Endothelial cell of umbilical vein (primary cell): Measurements from ENCODE around the gene RNLS. TPM values are rescaled to one million over a fixed set of nuclear protein-coding genes. Genes with fewer than 3 reads are reported as not detected.

Experiments
- BruUV-seq: library from RNA; stranded (reverse); fragments of 400-500 nt; replicated peaks from 2 replicates; lab custom pipeline; 2021; lab: Mats Ljungman, UMichigan
- CTCF ChIA-PET: fragments of 300-600, 350-600 bp; sonication (Branson Sonifier 250); formaldehyde crosslinking; loops from one replicate; lab custom pipeline; 2021; ENCODE audit warnings: antibody characterized with exemption, inconsistent platforms; lab: Charles Lee
- POLR2A ChIA-PET: fragments of 300-600, 350-600 bp; sonication (Branson Sonifier 250); formaldehyde crosslinking; loops from one replicate; lab custom pipeline; 2021; ENCODE audit warnings: antibody characterized with exemption, inconsistent platforms; lab: Charles Lee
- DNase-seq: peaks from one replicate; pipeline ENCODE4 v3.0.0-alpha.2; 2011; ENCODE audit warnings: low read depth, low spot score
- FAIRE-seq: peaks from 2 replicates; lab custom pipeline; 2011; peaks lifted over from hg19 to GRCh38; lab: Jason Lieb, UNC
- H2AFZ ChIP-seq: 2 replicates; pipeline ENCODE4 v1.6.0; 2012; ENCODE audit warnings: low read depth, low read length, control low read depth, inconsistent platforms
- H3K27ac ChIP-seq: 2 replicates; pipeline ENCODE4 v1.5.1; 2011; ENCODE audit warnings: low read depth, mild to moderate bottlenecking, control low read depth, low read length, moderate library complexity; ENCODE audit not compliant: insufficient read depth
- H3K27me3 ChIP-seq, 2 experiments: 2 replicates each; pipeline versions ENCODE4 v1.6.0 to v1.6.1; 2011; ENCODE audit warnings: low read length in 2 of 2, mixed read lengths in 1 of 2; ENCODE audit not compliant: control insufficient read depth in 2 of 2, insufficient read depth in 2 of 2
- H3K36me3 ChIP-seq, 2 experiments: 2 replicates in 1 of 2; 3 replicates in 1 of 2; pipeline ENCODE4 v1.5.1; 2011; ENCODE audit warnings: low read length in 2 of 2, mild to moderate bottlenecking in 1 of 2, moderate library complexity in 1 of 2; ENCODE audit not compliant: control insufficient read depth in 2 of 2, insufficient read depth in 2 of 2; ENCODE audit errors: extremely low read depth in 1 of 2
- H3K4me1 ChIP-seq: 3 replicates; pipeline ENCODE4 v1.5.1; 2011; ENCODE audit warnings: mild to moderate bottlenecking, low read length; ENCODE audit not compliant: control insufficient read depth, insufficient read depth; ENCODE audit errors: extremely low read depth
- H3K4me2 ChIP-seq: 2 replicates; pipeline ENCODE4 v1.6.1; 2011; ENCODE audit warnings: low read length, control low read depth, mixed read lengths; ENCODE audit not compliant: insufficient read depth
- H3K4me3 ChIP-seq, 3 experiments: fragments of 200-600 bp in 1 of 3; sonication (generic), shearing (Covaris generic) in 1 of 3; replicated peaks in 1 of 3; 2 replicates each; pipeline ENCODE4 v1.5.1; 2011 to 2016; ENCODE audit warnings: control low read depth in 3 of 3, low read length in 3 of 3, mild to moderate bottlenecking in 2 of 3, inconsistent platforms in 1 of 3, low read depth in 1 of 3, moderate library complexity in 1 of 3; ENCODE audit not compliant: insufficient read depth in 1 of 3
- H3K79me2 ChIP-seq: 2 replicates; pipeline ENCODE4 v1.6.0; 2012; ENCODE audit warnings: low read length, inconsistent platforms; ENCODE audit not compliant: control insufficient read depth, insufficient read depth
- H3K9ac ChIP-seq: replicated peaks from 2 replicates; pipeline ENCODE3; 2011; ENCODE audit warnings: low read length, control low read depth; ENCODE audit not compliant: insufficient read depth; ENCODE audit errors: extremely low read depth
- H3K9me1 ChIP-seq: replicated peaks from 3 replicates; pipeline ENCODE4 v1.6.0; 2011; ENCODE audit warnings: mild to moderate bottlenecking, low read length; ENCODE audit not compliant: control insufficient read depth, insufficient read depth; ENCODE audit errors: extremely low read depth
- H3K9me3 ChIP-seq: replicated peaks from 2 replicates; pipeline ENCODE4 v1.5.1; 2012; ENCODE audit warnings: low read length, inconsistent platforms; ENCODE audit not compliant: control insufficient read depth, insufficient read depth
- H4K20me1 ChIP-seq: replicated peaks from 2 replicates; pipeline ENCODE3; 2011; ENCODE audit warnings: mild to moderate bottlenecking, low read length; ENCODE audit not compliant: control insufficient read depth, insufficient read depth; ENCODE audit errors: extremely low read depth
- EZH2 ChIP-seq: IDR thresholded peaks from 2 replicates; pipeline ENCODE4 v1.6.1; 2012; ENCODE audit warnings: borderline replicate concordance, low read depth, mild to moderate bottlenecking, moderate library complexity, low read length, inconsistent platforms; ENCODE audit not compliant: severe bottlenecking
- GATA2 ChIP-seq: IDR thresholded peaks from 2 replicates; pipeline ENCODE4 v1.7.0; 2011; ENCODE audit warnings: low read depth, mild to moderate bottlenecking, moderate library complexity, mixed read lengths, low read length; ENCODE audit not compliant: insufficient read length, insufficient read depth
- JUN ChIP-seq: IDR thresholded peaks from 2 replicates; pipeline ENCODE4 v1.6.1; 2011; ENCODE audit warnings: borderline replicate concordance, low read depth; ENCODE audit not compliant: insufficient read length, insufficient read depth
- MAX ChIP-seq: IDR thresholded peaks from 2 replicates; pipeline ENCODE4 v1.6.1; 2011; ENCODE audit not compliant: insufficient read depth, insufficient read length
- POLR2A ChIP-seq: IDR thresholded peaks from 2 replicates; pipeline ENCODE4 v1.6.1; 2012; ENCODE audit warnings: low read depth, mild to moderate bottlenecking, control low read depth, low read length
- POLR2AphosphoS5 ChIP-seq: IDR thresholded peaks from 2 replicates; pipeline ENCODE4 v1.6.1; 2012; ENCODE audit warnings: low read depth, mild to moderate bottlenecking, control low read depth, low read length, moderate library complexity; ENCODE audit not compliant: insufficient read depth
- dilution Hi-C: fragments of 300-500 bp; cut with MboI; formaldehyde crosslinking; loops from one replicate; pipeline ENCODE4 v1.15.0; 2019; ENCODE audit warnings: low sequenced_read_pairs; ENCODE audit not compliant: extremely low pct_ligation_motif_present
- intact Hi-C: fragments of 100-400 bp; cut with micrococcal nuclease; formaldehyde crosslinking; loops from one replicate; pipeline ENCODE4 v1.10.0; 2022
- polyA plus RNA-seq, 4 experiments: library from polyadenylated mRNA; depleted of rRNA in 3 of 4; stranded (reverse) in 3 of 4; unstranded in 1 of 4; fragments of >200 nt; gene quantifications; 2 replicates each; pipeline versions ENCODE4 v1.2.1 to v1.2.3, GENCODE V29; 2011 to 2012; ENCODE audit warnings: missing spikeins in 1 of 4
- total RNA-seq: library from RNA; stranded (reverse); gene quantifications from 2 replicates; pipeline ENCODE4 v1.2.3, GENCODE V29; 2021
- TF ChIP-seq, protein P1 (sequence below), 2 donors: IDR thresholded peaks; 1 replicate in 1 of 2; 2 replicates in 1 of 2; pipeline ENCODE4 v1.5.1; 2011; ENCODE audit warnings: low read length in 2 of 2, mild to moderate bottlenecking in 2 of 2, moderate library complexity in 2 of 2, control low read depth in 1 of 2, inconsistent platforms in 1 of 2, low read depth in 1 of 2; ENCODE audit not compliant: insufficient read depth in 1 of 2; ENCODE audit errors: extremely low read depth in 1 of 2

The RNLS gene
- total and polyA plus RNA-seq, 2 donors (not counting 3 experiments of a cell fraction or from before 2014, with no cell fraction given): 2.5 to 4.6 TPM

DNA sequence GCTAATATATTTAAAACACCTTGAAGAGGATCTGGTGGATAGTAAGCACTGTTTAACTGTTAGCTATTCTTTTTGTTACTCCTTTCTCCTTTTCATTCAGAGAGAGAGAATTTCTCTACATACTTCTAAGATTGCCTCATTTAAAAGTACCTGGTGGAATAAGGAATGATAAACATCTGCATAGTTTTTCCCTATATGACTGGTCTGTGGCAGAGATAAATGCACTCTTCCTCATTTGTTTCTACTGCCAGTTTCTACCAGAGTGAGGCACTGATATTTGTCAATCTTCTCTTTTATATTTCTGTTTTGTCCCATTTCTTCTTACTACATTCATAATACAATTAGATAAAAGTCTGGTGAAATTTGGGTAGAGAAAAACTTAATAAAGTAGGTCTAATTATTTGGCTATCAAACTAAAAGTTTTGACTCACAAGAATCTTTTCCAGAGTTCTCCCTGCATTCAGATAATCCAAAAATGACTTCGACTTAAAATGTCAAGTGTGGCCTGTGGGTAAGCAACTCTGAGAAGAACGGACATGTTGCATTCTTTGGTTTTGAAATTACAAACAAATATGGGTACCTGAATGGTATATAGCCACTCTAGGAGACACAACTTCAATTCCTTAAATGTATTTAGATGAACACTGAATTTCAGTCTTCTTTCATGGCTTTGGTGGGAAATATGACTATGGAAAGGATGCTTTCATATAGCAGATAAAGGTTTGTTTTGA lies 38.8 kb downstream of the RNLS start:
- Histone ChIP-seq H3K4me2 (no peak overlapping the region), H3K9me3 (no peaks in the 10 kb centered on the region), H3K9ac (no peak overlapping the region), H3K79me2 (no peaks in the 10 kb centered on the region), H3K27me3 (no peaks in the 10 kb centered on the region), H3K9me1 (no peaks in the 10 kb centered on the region), H3K27ac (no peak overlapping the region), H2AFZ (no peak overlapping the region), H3K4me1 (peaks cover 9% of the 10 kb centered on the region), H3K36me3 (no peaks in the 10 kb centered on the region), H4K20me1 (no peaks in the 10 kb centered on the region), H3K4me3 (no peak overlapping the region)
- dilution Hi-C loops: no loop called here
- BruUV-seq: no TSS peak
- no peak for DNase-seq
- ChIA-PET CTCF (interaction anchor here (0.5 to 0.7 kb wide), 2 partner anchors 21 to 215 kb away, joined by 3 to 4 read pairs; no protein-coding TSS in a partner anchor), POLR2A (no interaction called here)
- intact Hi-C loops: no loop called here
- no peak for FAIRE-seq
- TF ChIP-seq, protein P1, sequence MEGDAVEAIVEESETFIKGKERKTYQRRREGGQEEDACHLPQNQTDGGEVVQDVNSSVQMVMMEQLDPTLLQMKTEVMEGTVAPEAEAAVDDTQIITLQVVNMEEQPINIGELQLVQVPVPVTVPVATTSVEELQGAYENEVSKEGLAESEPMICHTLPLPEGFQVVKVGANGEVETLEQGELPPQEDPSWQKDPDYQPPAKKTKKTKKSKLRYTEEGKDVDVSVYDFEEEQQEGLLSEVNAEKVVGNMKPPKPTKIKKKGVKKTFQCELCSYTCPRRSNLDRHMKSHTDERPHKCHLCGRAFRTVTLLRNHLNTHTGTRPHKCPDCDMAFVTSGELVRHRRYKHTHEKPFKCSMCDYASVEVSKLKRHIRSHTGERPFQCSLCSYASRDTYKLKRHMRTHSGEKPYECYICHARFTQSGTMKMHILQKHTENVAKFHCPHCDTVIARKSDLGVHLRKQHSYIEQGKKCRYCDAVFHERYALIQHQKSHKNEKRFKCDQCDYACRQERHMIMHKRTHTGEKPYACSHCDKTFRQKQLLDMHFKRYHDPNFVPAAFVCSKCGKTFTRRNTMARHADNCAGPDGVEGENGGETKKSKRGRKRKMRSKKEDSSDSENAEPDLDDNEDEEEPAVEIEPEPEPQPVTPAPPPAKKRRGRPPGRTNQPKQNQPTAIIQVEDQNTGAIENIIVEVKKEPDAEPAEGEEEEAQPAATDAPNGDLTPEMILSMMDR (IDR thresholded peaks at IDR 0.05; ENCODE audit: extremely low read depth in 1 of 2, insufficient read depth in 1 of 2, low read depth in 1 of 2, low read length in 2 of 2): no peak
- TF ChIP-seq GATA2 (no peak), JUN (no peak), MAX (no peak), POLR2AphosphoS5 (no peak), EZH2 (no peak), POLR2A (no peak)
